Upper lobe of right lung (tissue), 1 donor: Measurements from ENCODE around the gene CDKAL1. TPM values are rescaled to one million over a fixed set of nuclear protein-coding genes. Genes with fewer than 3 reads are reported as not detected.

Source experiments
- ATAC-seq: fragments of 200-7000 bp; cut with Tn5 transposase; one replicate; pipeline ENCODE4 v1.9.1; 2020; ENCODE audit warnings: mild to moderate bottlenecking, moderate library complexity
- DNase-seq: peaks from one replicate; pipeline ENCODE4 v3.0.0-alpha.2; 2020
- H3K27ac ChIP-seq: fragments of 200-600 bp; one replicate; pipeline ENCODE4 v1.8.0; 2022
- H3K27me3 ChIP-seq: fragments of 200-600 bp; one replicate; pipeline ENCODE4 v1.8.0; 2022; ENCODE audit warnings: mild to moderate bottlenecking
- H3K36me3 ChIP-seq: fragments of 200-600 bp; one replicate; pipeline ENCODE4 v1.8.0; 2022
- H3K4me1 ChIP-seq: fragments of 200-600 bp; one replicate; pipeline ENCODE4 v1.8.0; 2022
- H3K4me3 ChIP-seq: fragments of 200-600 bp; one replicate; pipeline ENCODE4 v1.8.0; 2022; ENCODE audit warnings: mild to moderate bottlenecking
- H3K9me3 ChIP-seq: fragments of 200-600 bp; one replicate; pipeline ENCODE4 v1.8.0; 2022
- CTCF ChIP-seq: fragments of 200-600 bp; IDR thresholded peaks from one replicate; pipeline ENCODE4 v1.8.0; 2022; ENCODE audit warnings: antibody characterized with exemption
- intact Hi-C: fragments of 100-400 bp; cut with DNase I; formaldehyde crosslinking; loops from one replicate; pipeline ENCODE4 v1.11.0; 2022
- total RNA-seq: library from RNA; stranded (reverse); fragmentation: NEBNext Ultra II Directional; extraction: Animal tissue kit (Norgen Biotek cat#: 25700); gene quantifications from one replicate; pipeline ENCODE4 v1.2.1, GENCODE V29; 2021
- donor health status: DM: no; HTN: yes; CAD: no; lungs with severe emphysema.

Gene CDKAL1
- total RNA-seq, 1 donor from 2014 or later = 16.0 TPM

DNA sequence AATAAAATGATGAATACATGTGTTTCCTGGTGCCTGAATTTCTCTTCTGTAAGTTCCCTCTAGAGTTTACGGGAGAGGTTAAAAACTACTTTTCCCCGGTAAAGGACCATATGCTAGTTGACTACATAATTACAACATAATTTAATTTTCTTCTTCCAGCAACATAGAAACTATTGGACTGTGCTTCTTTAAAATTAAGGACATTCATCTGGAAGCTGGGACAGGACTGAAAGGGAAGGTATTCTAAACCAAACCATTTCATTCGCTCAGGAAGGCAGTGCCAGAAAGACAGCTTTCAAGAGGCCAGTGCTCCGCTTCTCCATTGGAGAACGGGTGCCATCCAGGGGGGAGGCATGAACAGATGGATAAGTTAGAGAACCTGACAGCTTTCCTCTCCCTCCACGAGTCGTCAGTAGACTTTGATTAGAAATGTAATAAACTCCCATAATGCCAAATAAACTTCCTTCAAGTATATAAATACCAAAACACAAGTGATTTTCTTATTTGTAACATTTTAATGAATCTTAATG lies 601.3 kb downstream of the CDKAL1 start:
- ATAC-seq = no peak
- no peak overlapping the region for H3K4me3 ChIP-seq
- H3K27ac ChIP-seq = no peak overlapping the region
- no peak for TF ChIP-seq CTCF
- intact Hi-C loops = no loop called here
- DNase-seq = no peak
- H3K4me1 ChIP-seq = no peaks in the 10 kb centered on the region
- no peaks in the 10 kb centered on the region for H3K27me3 ChIP-seq
- H3K9me3 ChIP-seq = no peaks in the 10 kb centered on the region
- H3K36me3 ChIP-seq = no peaks in the 10 kb centered on the region

DNA sequence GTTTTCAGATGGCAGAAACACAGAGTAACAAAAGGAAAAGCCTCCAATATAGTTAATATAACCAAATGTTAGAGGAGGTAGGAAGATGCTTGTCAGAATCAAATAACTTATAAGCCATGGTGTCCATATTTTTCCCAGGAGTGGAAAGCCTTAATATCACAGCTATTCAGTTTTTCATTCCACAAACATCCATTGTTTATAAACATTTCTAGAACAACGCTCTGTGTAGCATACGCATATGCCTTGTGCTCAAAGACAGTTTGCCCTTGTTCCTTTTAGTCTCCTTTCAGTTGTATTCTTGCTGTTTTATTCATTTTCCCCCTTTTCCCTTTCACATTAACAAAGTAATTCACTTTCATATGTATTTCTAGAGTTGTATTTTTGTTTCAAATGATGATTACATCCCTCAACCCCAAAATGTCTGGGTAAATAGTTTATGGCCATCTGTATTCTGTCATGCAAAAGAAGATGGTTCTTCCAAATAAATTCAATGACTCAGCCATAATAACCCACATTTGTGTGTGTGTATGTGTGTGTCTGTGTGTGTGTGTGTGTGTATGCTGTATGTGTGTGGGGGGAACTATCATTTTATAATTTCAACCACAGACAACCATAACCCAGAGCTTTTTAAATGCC lies 603.6 kb downstream of the CDKAL1 start:
- intact Hi-C loops = no loop called here

DNA sequence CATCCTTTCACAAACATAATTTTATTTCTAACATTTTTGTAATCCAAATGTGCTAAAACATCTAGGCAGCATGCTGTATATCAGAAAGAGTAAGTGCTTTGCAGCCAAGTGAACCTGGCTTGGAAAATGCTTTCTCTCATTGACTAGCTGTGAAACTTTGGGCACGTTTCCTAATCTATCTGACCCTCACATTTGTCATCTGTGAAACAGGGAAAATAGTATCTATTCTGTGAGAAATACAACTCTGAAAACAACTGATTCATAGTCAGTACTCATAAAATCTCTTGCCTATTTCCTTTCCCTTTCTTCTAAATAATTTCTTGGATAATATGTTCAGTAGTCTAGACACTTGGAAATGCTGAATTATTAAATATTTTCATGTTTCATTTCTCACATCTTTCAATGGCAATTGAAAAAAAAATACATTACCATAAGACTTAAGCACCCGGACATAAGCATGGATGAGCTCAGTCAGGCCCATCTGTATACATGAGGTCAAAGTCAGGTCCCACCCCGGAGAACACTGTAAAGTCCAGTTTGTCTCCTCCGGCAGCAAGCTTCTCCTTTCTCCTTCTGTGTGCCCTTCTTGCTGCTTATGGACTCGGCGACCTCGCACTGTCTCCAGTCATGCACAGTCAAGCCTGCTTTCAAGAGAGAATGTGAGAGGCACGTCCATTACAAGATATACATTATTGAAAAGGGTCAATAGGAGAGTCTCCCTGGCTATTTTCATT lies 604.2 kb downstream of the CDKAL1 start:
- Histone ChIP-seq H3K4me3 (no peak overlapping the region), H3K27ac (no peak overlapping the region), H3K9me3 (no peaks in the 10 kb centered on the region), H3K36me3 (no peaks in the 10 kb centered on the region), H3K27me3 (no peaks in the 10 kb centered on the region), H3K4me1 (no peaks in the 10 kb centered on the region)
- intact Hi-C loops = no loop called here
- TF ChIP-seq CTCF = no peak
- DNase-seq = no peak
- ATAC-seq = no peak

More for the DNA sequence above, 603.6 kb downstream of the CDKAL1 start:
- Histone ChIP-seq H3K4me3 (no peak overlapping the region), H3K4me1 (no peaks in the 10 kb centered on the region), H3K36me3 (no peaks in the 10 kb centered on the region), H3K9me3 (no peaks in the 10 kb centered on the region), H3K27me3 (no peaks in the 10 kb centered on the region), H3K27ac (no peak overlapping the region)
- no peak for TF ChIP-seq CTCF
- DNase-seq (no peak), ATAC-seq (no peak)

DNA sequence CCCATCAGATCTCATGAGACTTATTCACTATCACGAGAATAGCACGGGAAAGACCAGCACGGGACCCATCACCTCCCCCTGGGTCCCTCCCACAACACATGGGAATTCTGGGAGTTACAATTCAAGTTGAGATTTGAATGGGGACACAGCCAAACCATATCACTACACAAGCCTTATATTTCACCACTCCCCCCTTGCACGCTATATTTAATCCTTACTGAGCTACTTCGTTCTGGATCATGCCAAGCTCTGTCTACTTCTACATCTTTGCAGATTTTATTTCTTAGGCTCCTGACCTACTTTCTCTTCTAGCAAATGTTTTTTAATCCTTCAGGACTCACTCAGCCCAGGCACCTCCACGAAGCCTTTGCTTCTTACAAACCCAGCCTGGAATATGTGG lies 606.7 kb downstream of the CDKAL1 start:
- Histone ChIP-seq H3K9me3 (no peaks in the 10 kb centered on the region), H3K36me3 (no peaks in the 10 kb centered on the region), H3K27ac (no peak overlapping the region), H3K4me3 (no peak overlapping the region), H3K4me1 (no peaks in the 10 kb centered on the region), H3K27me3 (no peaks in the 10 kb centered on the region)
- DNase-seq (no peak), ATAC-seq (no peak)
- intact Hi-C loops = no loop called here
- no peak for TF ChIP-seq CTCF

- intact Hi-C loops = no loop called here
- no peak overlapping the region for H3K27ac ChIP-seq
- H3K9me3 ChIP-seq = no peaks in the 10 kb centered on the region
- H3K4me3 ChIP-seq = no peak overlapping the region
- ATAC-seq = no peak
- no peaks in the 10 kb centered on the region for H3K36me3 ChIP-seq
- TF ChIP-seq CTCF = no peak
- no peaks in the 10 kb centered on the region for H3K27me3 ChIP-seq
- DNase-seq = no peak
- no peaks in the 10 kb centered on the region for H3K4me1 ChIP-seq
These were observed 607.5 kb downstream of the CDKAL1 start for GRCh38 chr6:21141616-21142303.
